ENCODE measurements around the gene MRAS. TPM values are rescaled to one million over a fixed set of nuclear protein-coding genes. Genes with fewer than 3 reads are reported as not detected.

Gene MRAS
- total and polyA plus RNA-seq, 11 donors = 112 to 413 (median 252) TPM

GRCh38 chr3:138323971-138324370, 24.4 kb upstream of the MRAS start:
- no peak for ATAC-seq
- intact Hi-C loops (cut with DNase I) = loop anchor here in 2 of 10 donors (10.0 kb wide), 2 partner anchors 129 to 271 kb away; partner anchors contain the start of gene CEP70 (in 1 of the 2)
- WGBS, 4 donors = 48 to 72% (median 65%) methylated on average over 3 to 4 of the region's 4 CpGs

DNA sequence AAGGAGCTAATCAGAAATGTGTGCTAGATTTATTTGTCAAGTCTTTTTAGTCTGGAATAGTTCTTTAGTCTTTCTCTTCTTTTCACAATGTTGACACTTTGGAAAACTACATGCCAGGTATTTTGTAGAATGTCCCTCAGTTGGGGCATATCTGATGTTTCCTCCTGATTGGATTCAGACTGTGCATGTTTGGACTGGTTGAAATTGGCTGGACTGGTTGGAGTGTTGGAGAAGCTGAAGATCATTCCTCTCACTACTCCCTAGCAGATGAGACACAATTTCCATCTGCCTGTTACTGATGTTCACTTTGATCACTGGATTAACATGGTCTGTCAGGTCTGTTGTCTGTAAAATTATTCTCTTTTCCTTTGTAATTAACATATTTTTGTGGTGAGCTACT, 22.4 kb upstream of the MRAS start:
- intact Hi-C loops (cut with DNase I) = loop anchor here in 2 of 10 donors (10.0 kb wide), 2 partner anchors 131 to 269 kb away; partner anchors contain the start of gene CEP70 (in 1 of the 2)
- TF ChIP-seq POLR2A (IDR thresholded peaks at IDR 0.05) (no peak), CTCF (IDR thresholded peaks at IDR 0.05) (no peak)
- no peaks in the 10 kb centered on the region for H3K27me3 ChIP-seq
- ATAC-seq (no peak), DNase-seq (no peak)
- H3K27ac ChIP-seq = no peak overlapping the region
- no peak overlapping the region for H3K4me3 ChIP-seq
- no peaks in the 10 kb centered on the region for H3K36me3 ChIP-seq
- peaks cover 0 to 28% (median 9%) of the 10 kb centered on the region in 12 donors for H3K4me1 ChIP-seq
- H3K9me3 ChIP-seq = no peaks in the 10 kb centered on the region

More at GRCh38 chr3:138323971-138324370, 24.4 kb upstream of the MRAS start:
- no peak for DNase-seq
- H3K9me3 ChIP-seq = no peaks in the 10 kb centered on the region
- H3K27ac ChIP-seq = peak overlapping the region in 1 of 12 donors; percentile 1
- H3K36me3 ChIP-seq = no peaks in the 10 kb centered on the region
- H3K27me3 ChIP-seq = no peaks in the 10 kb centered on the region
- no peak overlapping the region for H3K4me3 ChIP-seq
- H3K4me1 ChIP-seq = peaks cover 0 to 21% (median 7%) of the 10 kb centered on the region in 12 donors
- TF ChIP-seq POLR2A (IDR thresholded peaks at IDR 0.05) (no peak), CTCF (IDR thresholded peaks at IDR 0.05) (no peak)

- no peaks in the 10 kb centered on the region for H3K36me3 ChIP-seq
- intact Hi-C loops (cut with DNase I) = loop anchor here in 2 of 10 donors (10.0 kb wide), 2 partner anchors 132 to 268 kb away; partner anchors contain the start of gene CEP70 (in 1 of the 2)
- 94 to 97% (median 96%) methylated on average over 12 of the region's 12 CpGs for WGBS, 4 donors
These were observed 21.3 kb upstream of the MRAS start for GRCh38 chr3:138326866-138327595.

More at GRCh38 chr3:138326866-138327595, 21.3 kb upstream of the MRAS start:
- TF ChIP-seq POLR2A (IDR thresholded peaks at IDR 0.05) (no peak), CTCF (IDR thresholded peaks at IDR 0.05) (no peak)
- DNase-seq (no peak), ATAC-seq (no peak)
- H3K27ac ChIP-seq = no peak overlapping the region
- H3K4me1 ChIP-seq = peaks cover 0 to 28% (median 9%) of the 10 kb centered on the region in 12 donors
- H3K4me3 ChIP-seq = no peak overlapping the region
- no peaks in the 10 kb centered on the region for H3K9me3 ChIP-seq
- H3K27me3 ChIP-seq = no peaks in the 10 kb centered on the region
